Right forelimb (tissue), 1 donor: ENCODE data around the gene FSD1L.
"Not testable (repeated sequence)": the region's sequence is repeated elsewhere in the genome, so short reads cannot be mapped to it uniquely, and the experiment has no call there.

Experiments
- DNase-seq: peaks from one replicate; pipeline ENCODE4 v3.0.0-alpha.2; 2018

Gene FSD1L

GRCh38 chr9:105579952-105580351 is 132.1 kb downstream of the FSD1L start:
- DNase-seq: not testable (repeated sequence)

GRCh38 chr9:105581550-105581949 is 133.7 kb downstream of the FSD1L start:
- not testable (repeated sequence) for DNase-seq

- no peak for DNase-seq
Measured at GRCh38 chr9:105593145-105593544, 145.3 kb downstream of the FSD1L start.
